CD4-positive, alpha-beta T cell (primary cell): ENCODE measurements around the gene HACL1. TPM values are rescaled to one million over a fixed set of nuclear protein-coding genes. Genes with fewer than 3 reads are reported as not detected.

Source experiments
- ATAC-seq: fragments of 200-7000 bp; cut with Tn5 transposase; one replicate; pipeline ENCODE4 v1.10.0; 2022; ENCODE audit warnings: mild to moderate bottlenecking; ENCODE audit not compliant: poor library complexity
- CTCF ChIA-PET: fragments of 350-600 bp; sonication (Branson Sonifier 250); formaldehyde crosslinking; loops from one replicate; lab custom pipeline; 2021; ENCODE audit warnings: antibody characterized with exemption, inconsistent platforms; lab: Charles Lee
- POLR2A ChIA-PET: fragments of 350-600 bp; sonication (Branson Sonifier 250); formaldehyde crosslinking; loops from one replicate; lab custom pipeline; 2021; ENCODE audit warnings: antibody characterized with exemption, inconsistent platforms; lab: Charles Lee
- DNase-seq, 14 experiments: peaks; one replicate each; pipeline ENCODE4 v3.0.0-alpha.2; 2013 to 2020; ENCODE audit warnings: mixed read lengths in 2 of 14
- H3K27ac ChIP-seq, 2 donors: one replicate each; pipeline versions ENCODE4 v1.5.1 to v1.7.0; 2013; ENCODE audit warnings: low read length in 2 of 2, low read depth in 1 of 2, mild to moderate bottlenecking in 1 of 2
- H3K27me3 ChIP-seq, 2 experiments: 1 replicate in 1 of 2; 2 replicates in 1 of 2; pipeline versions ENCODE4 v1.6.1 to v1.7.0; 2013; ENCODE audit warnings: low read length in 2 of 2, control low read depth in 1 of 2, mild to moderate bottlenecking in 1 of 2, moderate library complexity in 1 of 2; ENCODE audit not compliant: insufficient read depth in 2 of 2, control insufficient read depth in 1 of 2
- H3K36me3 ChIP-seq: one replicate; pipeline ENCODE4 v1.6.1; 2013; ENCODE audit warnings: low read length, control low read depth; ENCODE audit not compliant: insufficient read depth
- H3K4me1 ChIP-seq: one replicate; pipeline ENCODE4 v1.6.1; 2013; ENCODE audit warnings: low read length, control low read depth; ENCODE audit not compliant: insufficient read depth
- H3K4me3 ChIP-seq: one replicate; pipeline ENCODE4 v1.5.1; 2013; ENCODE audit warnings: mild to moderate bottlenecking, low read length, moderate library complexity
- H3K9me3 ChIP-seq, 2 experiments: 1 replicate in 1 of 2; 2 replicates in 1 of 2; pipeline versions ENCODE4 v1.6.1 to v1.7.0; 2013; ENCODE audit warnings: low read length in 2 of 2, mild to moderate bottlenecking in 2 of 2, control low read depth in 1 of 2, moderate library complexity in 1 of 2; ENCODE audit not compliant: control insufficient read depth in 1 of 2, insufficient read depth in 1 of 2
- H3K27ac Mint-ChIP-seq: one replicate; pipeline ENCODE4 v1.8.0; 2020; ENCODE audit warnings: mixed read lengths
- H3K27me3 Mint-ChIP-seq: one replicate; pipeline ENCODE4 v1.8.0; 2021; ENCODE audit warnings: mixed read lengths
- H3K36me3 Mint-ChIP-seq: one replicate; pipeline ENCODE4 v1.8.0; 2021; ENCODE audit warnings: low read depth, mixed read lengths
- H3K4me1 Mint-ChIP-seq: one replicate; pipeline ENCODE4 v1.8.0; 2021; ENCODE audit warnings: low read depth, mixed read lengths
- H3K4me3 Mint-ChIP-seq: one replicate; pipeline ENCODE4 v1.8.0; 2020; ENCODE audit warnings: mild to moderate bottlenecking, mixed read lengths
- H3K9me3 Mint-ChIP-seq: one replicate; pipeline ENCODE4 v1.8.0; 2020; ENCODE audit warnings: mixed read lengths
- CTCF ChIP-seq: fragments of 200-600 bp; IDR thresholded peaks from one replicate; pipeline ENCODE4 v1.8.0; 2022; ENCODE audit warnings: antibody characterized with exemption, mild to moderate bottlenecking
- intact Hi-C, 2 experiments: fragments of 100-400 bp; cut with DNase I in 1 of 2; cut with micrococcal nuclease in 1 of 2; formaldehyde crosslinking; loops; one replicate each; pipeline versions ENCODE4 v1.15.1 to v1.9.0; 2023 to 2025; cut with DNase I, micrococcal nuclease
- total RNA-seq, 174 experiments: library from RNA in 2 of 174; stranded (reverse) in 2 of 174; gene quantifications; one replicate each; pipeline ENCODE4 v1.2.3 and lab custom pipeline; 2021 to 2026

The HACL1 gene
- total RNA-seq, 2 experiments from 2014 or later = 26.6 to 33.2 TPM

GRCh38 chr3:15513116-15513515 is 88.3 kb downstream of the HACL1 start:
- H3K27me3 Mint-ChIP-seq = no peaks in the 10 kb centered on the region

GRCh38 chr3:15512166-15512565 is 89.2 kb downstream of the HACL1 start:
- no peaks in the 10 kb centered on the region for H3K9me3 Mint-ChIP-seq
- POLR2A ChIA-PET = no interaction called here
- intact Hi-C loops = no loop called here

More at GRCh38 chr3:15513116-15513515, 88.3 kb downstream of the HACL1 start:
- Mint-ChIP-seq H3K27ac (no peak overlapping the region), H3K4me3 (no peak overlapping the region), H3K36me3 (no peaks in the 10 kb centered on the region), H3K9me3 (no peaks in the 10 kb centered on the region), H3K4me1 (peaks cover 5% of the 10 kb centered on the region)
- no peak overlapping the region for H3K4me3 ChIP-seq
- no peak for TF ChIP-seq CTCF
- intact Hi-C loops = no loop called here
- H3K9me3 ChIP-seq = no peaks in the 10 kb centered on the region
- ChIA-PET POLR2A (interaction anchor here (0.7 kb wide), 1 partner anchor 331 kb away, joined by 4 read pairs; no protein-coding TSS in a partner anchor), CTCF (no interaction called here)
- DNase-seq = no peak
- peaks cover 12% of the 10 kb centered on the region for H3K4me1 ChIP-seq
- no peak for ATAC-seq
- no peak overlapping the region for H3K27ac ChIP-seq
- H3K27me3 ChIP-seq = no peaks in the 10 kb centered on the region
- no peaks in the 10 kb centered on the region for H3K36me3 ChIP-seq

GRCh38 chr3:15511156-15511555 is 90.2 kb downstream of the HACL1 start:
- H3K27ac Mint-ChIP-seq = no peak overlapping the region
- no peak overlapping the region for H3K27ac ChIP-seq
- no peak for TF ChIP-seq CTCF
- peaks cover 5% of the 10 kb centered on the region for H3K4me1 Mint-ChIP-seq
- no peaks in the 10 kb centered on the region for H3K27me3 ChIP-seq
- H3K4me3 Mint-ChIP-seq = no peak overlapping the region
- intact Hi-C loops = no loop called here
- H3K4me1 ChIP-seq = peaks cover 12% of the 10 kb centered on the region
- DNase-seq (no peak), ATAC-seq (no peak)
- ChIA-PET CTCF (no interaction called here), POLR2A (no interaction called here)
- H3K4me3 ChIP-seq = no peak overlapping the region
- no peaks in the 10 kb centered on the region for H3K36me3 ChIP-seq
- no peaks in the 10 kb centered on the region for H3K27me3 Mint-ChIP-seq
- no peaks in the 10 kb centered on the region for H3K9me3 Mint-ChIP-seq
- no peaks in the 10 kb centered on the region for H3K36me3 Mint-ChIP-seq
- H3K9me3 ChIP-seq = no peaks in the 10 kb centered on the region

More at GRCh38 chr3:15512166-15512565, 89.2 kb downstream of the HACL1 start:
- Histone ChIP-seq H3K4me3 (no peak overlapping the region), H3K9me3 (no peaks in the 10 kb centered on the region), H3K4me1 (peaks cover 12% of the 10 kb centered on the region), H3K27ac (no peak overlapping the region), H3K36me3 (no peaks in the 10 kb centered on the region), H3K27me3 (no peaks in the 10 kb centered on the region)
- TF ChIP-seq CTCF = no peak
- no peak for ATAC-seq
- Mint-ChIP-seq H3K27ac (no peak overlapping the region), H3K27me3 (no peaks in the 10 kb centered on the region), H3K4me3 (no peak overlapping the region), H3K36me3 (no peaks in the 10 kb centered on the region), H3K4me1 (peaks cover 5% of the 10 kb centered on the region)
- DNase-seq = no peak
- CTCF ChIA-PET = no interaction called here

Other genes with a start within 250 kb of the HACL1 start
- gene METTL6, start 174.0 kb downstream of the HACL1 start, total RNA-seq = 1 to 10 TPM; 4.7 to 5.7 TPM
- 10 to 100 TPM; 31.7 to 34.9 TPM for gene EAF1, start 174.0 kb downstream of the HACL1 start, total RNA-seq
- gene COLQ, start 79.9 kb downstream of the HACL1 start, total RNA-seq = 1 to 10 TPM; 3.5 to 3.7 TPM
- gene BTD, start 176 bp upstream of the HACL1 start, total RNA-seq = 10 to 100 TPM; 11.2 to 12.5 TPM
- gene ANKRD28, start 196.4 kb upstream of the HACL1 start, total RNA-seq = 10 to 100 TPM; 36.6 to 43.1 TPM